Astrocyte (in vitro differentiated cells and primary cell): ENCODE results near the gene KCNIP2. TPM values are rescaled to one million over a fixed set of nuclear protein-coding genes. Genes with fewer than 3 reads are reported as not detected.

ENCODE experiments used
- DNase-seq: peaks from one replicate; pipeline ENCODE4 v3.0.0-alpha.2; 2010; ENCODE audit warnings: low read depth
- FAIRE-seq: peaks from 2 replicates; lab custom pipeline; 2011; peaks lifted over from hg19 to GRCh38; lab: Jason Lieb, UNC
- H2AFZ ChIP-seq: 2 replicates; pipeline ENCODE4 v1.6.0; 2012; ENCODE audit warnings: low read depth, low read length, inconsistent platforms
- H3K27ac ChIP-seq: 2 replicates; pipeline ENCODE4 v1.5.1; 2011; ENCODE audit warnings: low read depth, low read length, inconsistent platforms
- H3K27me3 ChIP-seq: 2 replicates; pipeline ENCODE4 v1.6.0; 2011; ENCODE audit warnings: low read length, inconsistent platforms; ENCODE audit not compliant: insufficient read depth
- H3K36me3 ChIP-seq: 2 replicates; pipeline ENCODE4 v1.5.1; 2011; ENCODE audit warnings: low read length, inconsistent platforms; ENCODE audit not compliant: insufficient read depth
- H3K4me1 ChIP-seq: 2 replicates; pipeline ENCODE4 v1.5.1; 2011; ENCODE audit warnings: low read length, inconsistent platforms; ENCODE audit not compliant: insufficient read depth
- H3K4me2 ChIP-seq: 2 replicates; pipeline ENCODE4 v1.6.0; 2012; ENCODE audit warnings: low read length, inconsistent platforms
- H3K4me3 ChIP-seq: 2 replicates; pipeline ENCODE4 v1.5.1; 2011; ENCODE audit warnings: low read depth, mild to moderate bottlenecking, low read length, inconsistent platforms; ENCODE audit not compliant: insufficient read depth
- H3K79me2 ChIP-seq: 2 replicates; pipeline ENCODE4 v1.6.0; 2012; ENCODE audit warnings: mild to moderate bottlenecking, low read length, inconsistent platforms; ENCODE audit not compliant: insufficient read depth
- H3K9ac ChIP-seq: 2 replicates; pipeline ENCODE4 v1.6.0; 2012; ENCODE audit warnings: mild to moderate bottlenecking, low read length, inconsistent platforms
- H3K9me3 ChIP-seq: 2 replicates; pipeline ENCODE4 v1.5.1; 2012; ENCODE audit warnings: low read depth, mild to moderate bottlenecking, low read length, inconsistent platforms; ENCODE audit not compliant: insufficient read depth
- H4K20me1 ChIP-seq: 2 replicates; pipeline ENCODE4 v1.6.0; 2012; ENCODE audit warnings: low read length, inconsistent platforms; ENCODE audit not compliant: insufficient read depth
- H3K27ac Mint-ChIP-seq: one replicate; pipeline ENCODE4 v1.8.0; 2021; ENCODE audit warnings: mild to moderate bottlenecking, mixed read lengths; ENCODE audit not compliant: unreplicated experiment
- H3K27me3 Mint-ChIP-seq: one replicate; pipeline ENCODE4 v1.8.0; 2021; ENCODE audit warnings: low read depth, mixed read lengths; ENCODE audit not compliant: unreplicated experiment
- H3K36me3 Mint-ChIP-seq: one replicate; pipeline ENCODE4 v1.8.0; 2021; ENCODE audit warnings: low read depth, mixed read lengths; ENCODE audit not compliant: unreplicated experiment
- H3K4me1 Mint-ChIP-seq: one replicate; pipeline ENCODE4 v1.8.0; 2021; ENCODE audit warnings: low read depth, mixed read lengths; ENCODE audit not compliant: unreplicated experiment
- H3K4me3 Mint-ChIP-seq: one replicate; pipeline ENCODE4 v1.8.0; 2021; ENCODE audit warnings: mild to moderate bottlenecking, moderate library complexity, mixed read lengths; ENCODE audit not compliant: unreplicated experiment
- H3K9me3 Mint-ChIP-seq: one replicate; pipeline ENCODE4 v1.8.0; 2021; ENCODE audit warnings: mild to moderate bottlenecking, mixed read lengths; ENCODE audit not compliant: unreplicated experiment
- CTCF ChIP-seq: IDR thresholded peaks from 2 replicates; pipeline ENCODE4 v1.5.1; 2011; ENCODE audit warnings: low read depth, mild to moderate bottlenecking, inconsistent platforms, low read length, moderate library complexity; ENCODE audit not compliant: insufficient read depth
- EZH2 ChIP-seq: IDR thresholded peaks from 2 replicates; pipeline ENCODE4 v1.6.1; 2012; ENCODE audit warnings: mild to moderate bottlenecking, low read length, inconsistent platforms; ENCODE audit not compliant: insufficient read depth
- total RNA-seq: library from RNA; stranded (reverse); gene quantifications from 2 replicates; pipeline ENCODE4 v1.2.1, GENCODE V29; 2021

Gene KCNIP2
- total RNA-seq, 1 donor from 2014 or later, result 2.5 TPM

DNA sequence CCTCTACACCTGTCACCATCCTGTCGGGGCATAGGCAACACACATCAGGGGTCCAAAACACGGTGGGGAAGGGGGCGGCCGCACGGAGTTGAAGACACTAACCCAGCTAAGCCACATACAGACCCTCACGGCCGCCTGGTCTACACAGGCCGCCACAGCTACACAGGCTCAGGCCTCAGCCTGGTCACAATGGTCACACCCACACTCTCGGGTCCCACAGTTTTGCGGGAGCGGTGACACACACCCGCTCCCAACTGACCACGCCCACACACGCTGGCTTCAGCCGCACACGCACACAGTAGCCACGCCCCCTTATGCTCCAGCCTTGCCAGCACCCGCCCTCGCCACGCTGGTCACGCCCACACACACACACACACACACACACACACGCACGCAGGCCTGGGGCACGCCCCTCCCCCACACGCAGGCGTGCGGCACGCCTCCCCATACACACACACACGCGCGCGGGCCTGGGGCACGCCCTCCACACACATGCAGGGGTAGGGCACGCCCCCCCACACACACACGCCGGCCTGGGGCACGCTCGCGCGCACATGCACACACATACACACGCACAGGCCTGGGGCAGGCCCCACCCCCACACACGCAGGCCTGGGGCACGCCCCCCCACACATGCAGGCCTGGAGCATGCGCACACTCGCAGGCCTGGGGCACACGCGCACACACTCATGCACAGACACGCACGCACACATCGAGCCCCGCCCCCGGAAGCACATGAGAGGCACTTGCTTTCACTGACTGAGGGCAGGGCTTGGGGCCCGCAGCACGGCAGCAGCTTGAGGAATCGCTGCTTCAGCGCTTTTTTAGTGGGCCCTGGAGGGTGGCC lies 13.1 kb downstream of the KCNIP2 start:
- peak overlapping the region; percentile 97 for H3K4me2 ChIP-seq
- H3K27ac Mint-ChIP-seq, result peak overlapping the region; percentile 75
- H2AFZ ChIP-seq, result peak overlapping the region; percentile 85
- H3K9me3 ChIP-seq, result no peaks in the 10 kb centered on the region
- H3K9ac ChIP-seq, result peak overlapping the region; percentile 47
- peak overlapping the region; percentile 78 for H3K4me3 Mint-ChIP-seq
- H3K4me1 Mint-ChIP-seq, result peaks cover 11% of the 10 kb centered on the region
- no peaks in the 10 kb centered on the region for H3K9me3 Mint-ChIP-seq
- no peaks in the 10 kb centered on the region for H3K27me3 Mint-ChIP-seq
- H3K4me1 ChIP-seq, result peaks cover 16% of the 10 kb centered on the region
- DNase-seq, result peak; percentile 81
- peak overlapping the region; percentile 22 for H3K27ac ChIP-seq
- TF ChIP-seq CTCF, result no peak
- no peak for TF ChIP-seq EZH2
- no peaks in the 10 kb centered on the region for H3K36me3 ChIP-seq
- no peaks in the 10 kb centered on the region for H3K79me2 ChIP-seq
- H4K20me1 ChIP-seq, result peaks cover 1% of the 10 kb centered on the region
- H3K36me3 Mint-ChIP-seq, result peaks cover 19% of the 10 kb centered on the region
- no peaks in the 10 kb centered on the region for H3K27me3 ChIP-seq
- FAIRE-seq, result no peak
- H3K4me3 ChIP-seq, result peak overlapping the region; percentile 65

DNA sequence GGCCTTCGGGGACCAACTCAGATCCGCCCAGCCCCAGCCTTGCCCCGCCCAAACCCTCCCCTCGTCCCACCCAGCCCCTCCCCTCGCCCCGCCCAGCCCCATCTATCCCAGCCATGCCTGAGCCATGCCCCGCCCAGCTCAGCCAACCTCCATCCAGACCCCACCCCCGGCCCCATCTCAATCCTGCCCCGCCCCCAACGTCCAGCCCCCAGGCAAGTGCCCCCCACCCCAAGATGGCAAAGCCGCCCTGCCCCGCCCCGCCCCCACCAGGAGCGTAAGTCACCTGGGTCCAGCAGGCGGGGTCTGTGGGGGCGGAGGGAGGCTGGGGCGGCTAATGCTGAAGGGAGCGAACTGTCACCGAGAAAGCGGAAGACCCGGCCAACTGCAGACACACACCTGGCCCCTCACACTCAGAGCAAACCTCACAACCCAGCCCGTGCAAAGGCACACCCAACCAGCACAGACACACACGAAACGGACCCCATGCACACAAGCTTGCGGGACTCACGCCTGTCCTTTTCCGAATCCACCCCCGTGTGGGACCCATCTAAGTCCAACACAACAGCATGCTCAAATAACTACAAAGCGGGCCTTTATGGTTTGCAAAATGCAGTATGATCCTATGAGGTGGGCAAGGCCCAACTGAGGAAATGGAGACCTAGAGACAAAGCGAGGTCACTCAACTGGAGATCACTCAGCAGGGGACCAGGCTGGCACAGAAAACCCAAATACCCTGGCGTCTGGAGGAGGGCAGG lies 13.9 kb downstream of the KCNIP2 start:
- peaks cover 24% of the 10 kb centered on the region for H3K36me3 Mint-ChIP-seq
- Histone ChIP-seq H3K9ac (peak overlapping the region; percentile 47), H3K4me1 (peaks cover 16% of the 10 kb centered on the region), H3K4me2 (peak overlapping the region; percentile 97), H4K20me1 (no peaks in the 10 kb centered on the region), H3K9me3 (no peaks in the 10 kb centered on the region), H2AFZ (peak overlapping the region; percentile 85), H3K4me3 (peak overlapping the region; percentile 65), H3K79me2 (no peaks in the 10 kb centered on the region), H3K27me3 (no peaks in the 10 kb centered on the region), H3K27ac (peak overlapping the region; percentile 33), H3K36me3 (no peaks in the 10 kb centered on the region)
- H3K27ac Mint-ChIP-seq, result peak overlapping the region; percentile 75
- H3K4me3 Mint-ChIP-seq, result peak overlapping the region; percentile 78
- no peaks in the 10 kb centered on the region for H3K27me3 Mint-ChIP-seq
- FAIRE-seq, result no peak
- H3K4me1 Mint-ChIP-seq, result peaks cover 11% of the 10 kb centered on the region
- no peaks in the 10 kb centered on the region for H3K9me3 Mint-ChIP-seq
- TF ChIP-seq EZH2 (no peak), CTCF (no peak)
- no peak for DNase-seq
